ENCODE results near the gene SLC9A3. TPM values are rescaled to one million over a fixed set of nuclear protein-coding genes. Genes with fewer than 3 reads are reported as not detected.

Gene SLC9A3
- total RNA-seq, 1 experiment from 2014 or later, result 1.5 TPM

DNA sequence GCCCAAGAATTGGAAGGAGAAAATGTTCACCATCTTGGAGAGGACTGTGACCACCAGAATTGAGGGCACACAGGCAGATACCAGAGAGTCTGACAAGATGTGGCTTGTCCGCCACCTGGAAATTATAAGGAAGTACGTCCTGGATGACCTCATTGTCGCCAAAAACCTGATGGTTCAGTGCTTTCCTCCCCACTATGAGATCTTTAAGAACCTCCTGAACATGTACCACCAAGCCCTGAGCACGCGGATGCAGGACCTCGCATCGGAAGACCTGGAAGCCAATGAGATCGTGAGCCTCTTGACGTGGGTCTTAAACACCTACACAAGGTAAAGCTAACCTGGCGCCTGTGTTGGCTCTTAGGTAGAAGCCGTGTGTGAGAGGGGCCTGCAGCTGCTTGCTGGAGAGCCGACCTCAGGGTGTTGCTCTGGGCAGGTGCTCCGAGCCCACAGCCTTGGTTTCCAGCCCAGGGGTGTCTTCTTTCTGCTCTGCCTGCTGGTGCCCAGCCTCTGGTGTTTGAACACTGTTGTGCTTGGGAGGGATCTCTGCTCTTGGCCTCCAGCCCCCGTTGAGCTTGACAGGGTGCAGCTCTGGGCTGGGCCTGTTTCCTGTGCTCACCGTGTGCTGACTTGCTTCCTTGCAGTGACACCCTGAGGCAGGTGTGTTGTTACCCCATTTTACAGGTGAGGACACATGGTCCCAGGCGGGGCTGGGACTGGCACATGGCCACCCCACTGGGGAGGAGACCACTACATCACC is 70.3 kb downstream of the SLC9A3 start:
- ATAC-seq (no peak), DNase-seq (ENCODE audit: low read depth, low spot score) (no peak)
- Histone ChIP-seq H3K4me3 (replicated peaks in 1 of 2; ENCODE audit: low read depth in 1 of 2, low read length in 2 of 2) (no peak overlapping the region), H3K36me3 (ENCODE audit: control insufficient read depth in 1 of 2, insufficient read depth in 2 of 2, low read length in 2 of 2) (peaks cover 26 to 53% of the 10 kb centered on the region in 2 experiments), H4K20me1 (ENCODE audit: insufficient read depth) (no peaks in the 10 kb centered on the region), H3K4me2 (ENCODE audit: low read length) (no peak overlapping the region), H3K9me3 (ENCODE audit: control insufficient read depth in 1 of 2, insufficient read depth in 1 of 2, low read depth in 1 of 2, low read length in 2 of 2) (peaks cover 0 to 10% of the 10 kb centered on the region in 2 experiments; a peak in 1 of 4 replicates), H3K9ac (ENCODE audit: low read length) (no peak overlapping the region), H3K4me1 (ENCODE audit: control insufficient read depth in 1 of 2, insufficient read depth in 2 of 2, low read length in 2 of 2) (peaks cover 0 to 8% of the 10 kb centered on the region in 2 experiments; a peak in 2 of 4 replicates), H3K27me3 (ENCODE audit: insufficient read depth, low read length) (no peaks in the 10 kb centered on the region), H2AFZ (ENCODE audit: low read depth, low read length, poor library complexity, severe bottlenecking) (no peak overlapping the region), H3K9me2 (ENCODE audit: insufficient read depth) (no peaks in the 10 kb centered on the region), H3K79me2 (ENCODE audit: insufficient read depth, low read length) (peaks cover 82% of the 10 kb centered on the region), H3K27ac (ENCODE audit: low read depth, low read length) (no peak overlapping the region)
- CTCF ChIA-PET, result no interaction called here
- RAD21 ChIA-PET (ENCODE audit: low non-redundant PET in 1 of 2, low total read pairs in 2 of 2, uncharacterized antibody in 2 of 2, unreplicated experiment in 2 of 2), result no interaction called here
- POLR2A ChIA-PET, result no interaction called here
- no TSS peak for BruUV-seq (replicated peaks)
- intact Hi-C loops (cut with micrococcal nuclease), result loop anchor here (10.0 kb wide), 1 partner anchor 161 kb away; the partner anchor contains the start of gene CEP72
- TF ChIP-seq POLR2A (IDR thresholded peaks at IDR 0.05; ENCODE audit: borderline replicate concordance, extremely low read depth, insufficient read depth, insufficient read length) (no peak), TCF7L2 (IDR thresholded peaks at IDR 0.05; ENCODE audit: borderline replicate concordance, extremely low read depth, insufficient read depth, insufficient read length) (no peak), YY1 (IDR thresholded peaks at IDR 0.05; ENCODE audit: extremely low read depth, insufficient replicate concordance, low read depth, low read length) (no peak), CBX3 (IDR thresholded peaks at IDR 0.05; ENCODE audit: low read depth) (no peak), ZBTB33 (IDR thresholded peaks at IDR 0.05; ENCODE audit: extremely low read depth, insufficient replicate concordance, low read length) (no peak), JUND (IDR thresholded peaks at IDR 0.05) (no peak), EZH2 (IDR thresholded peaks at IDR 0.05) (no peak), EGR1 (IDR thresholded peaks at IDR 0.05; ENCODE audit: low read depth) (no peak)
